ENCODE data around the gene MS4A4A. TPM values are rescaled to one million over a fixed set of nuclear protein-coding genes. Genes with fewer than 3 reads are reported as not detected.
A peak's percentile ranks its signal among the peaks of the same experiment; 100 is the strongest.

Gene MS4A4A
- not detected for total RNA-seq

GRCh38 chr11:60280412-60280811, at the start of gene MS4A4A:
TSS of gene MS4A4A (plus strand) at chr11:60280666. CDS start at chr11:60280676, 10 bp downstream.
- ChIA-PET POLR2A (no interaction called here), CTCF (no interaction called here)
- Mint-ChIP-seq H3K27ac (no peak within 1 kb of the TSS), H3K9me3 (ENCODE audit: insufficient read depth) (no peaks in the 10 kb centered on the region), H3K4me3 (no peak within 1 kb of the TSS), H3K27me3 (ENCODE audit: low read depth) (peaks cover 7% of the 10 kb centered on the region), H3K4me1 (ENCODE audit: low read depth) (no peaks in the 10 kb centered on the region), H3K36me3 (ENCODE audit: low read depth) (no peaks in the 10 kb centered on the region)
- ATAC-seq = no peak
- DNase-seq = no peak

GRCh38 chr11:60230681-60231080, 49.8 kb upstream of the MS4A4A start:
- DNase-seq (no peak), ATAC-seq (no peak)
- Mint-ChIP-seq H3K27ac (no peak overlapping the region), H3K36me3 (ENCODE audit: low read depth) (no peaks in the 10 kb centered on the region), H3K9me3 (ENCODE audit: insufficient read depth) (no peaks in the 10 kb centered on the region), H3K4me1 (ENCODE audit: low read depth) (no peaks in the 10 kb centered on the region), H3K4me3 (no peak overlapping the region), H3K27me3 (ENCODE audit: low read depth) (no peaks in the 10 kb centered on the region)
- POLR2A ChIA-PET = no interaction called here
- CTCF ChIA-PET = interaction anchor here (0.9 to 1.2 kb wide), 2 partner anchors 21 to 133 kb away, joined by 3 to 4 read pairs; no protein-coding TSS in a partner anchor

- ChIA-PET POLR2A (no interaction called here), CTCF (no interaction called here)
- Mint-ChIP-seq H3K27me3 (ENCODE audit: low read depth) (peaks cover 4% of the 10 kb centered on the region), H3K36me3 (ENCODE audit: low read depth) (no peaks in the 10 kb centered on the region), H3K27ac (no peak overlapping the region), H3K4me1 (ENCODE audit: low read depth) (no peaks in the 10 kb centered on the region), H3K9me3 (ENCODE audit: insufficient read depth) (no peaks in the 10 kb centered on the region), H3K4me3 (no peak overlapping the region)
- no peak for ATAC-seq
- no peak for DNase-seq
Observed at GRCh38 chr11:60235321-60235720, 45.1 kb upstream of the MS4A4A start.

GRCh38 chr11:60240662-60241061, 39.8 kb upstream of the MS4A4A start:
- CTCF ChIA-PET = no interaction called here
- peaks cover 16% of the 10 kb centered on the region for H3K27me3 Mint-ChIP-seq (ENCODE audit: low read depth)
- no peak overlapping the region for H3K27ac Mint-ChIP-seq
- POLR2A ChIA-PET = no interaction called here
- no peak overlapping the region for H3K4me3 Mint-ChIP-seq
- DNase-seq (no peak), ATAC-seq (no peak)
- H3K4me1 Mint-ChIP-seq (ENCODE audit: low read depth) = no peaks in the 10 kb centered on the region
- no peaks in the 10 kb centered on the region for H3K9me3 Mint-ChIP-seq (ENCODE audit: insufficient read depth)
- H3K36me3 Mint-ChIP-seq (ENCODE audit: low read depth) = no peaks in the 10 kb centered on the region

- Mint-ChIP-seq H3K27ac (no peak overlapping the region), H3K27me3 (ENCODE audit: low read depth) (peaks cover 20% of the 10 kb centered on the region), H3K4me1 (ENCODE audit: low read depth) (no peaks in the 10 kb centered on the region), H3K4me3 (no peak overlapping the region), H3K36me3 (ENCODE audit: low read depth) (no peaks in the 10 kb centered on the region), H3K9me3 (ENCODE audit: insufficient read depth) (no peaks in the 10 kb centered on the region)
- no peak for DNase-seq
- ChIA-PET CTCF (no interaction called here), POLR2A (no interaction called here)
- no peak for ATAC-seq
Observed at GRCh38 chr11:60241786-60242185, 38.7 kb upstream of the MS4A4A start.

GRCh38 chr11:60242740-60243239, 37.7 kb upstream of the MS4A4A start, which contains the start of gene MS4A4E:
TSS of gene MS4A4E (minus strand) at chr11:60243137. CDS start at chr11:60230055, 13,082 bp downstream.
- ChIA-PET CTCF (no interaction called here), POLR2A (no interaction called here)
- ATAC-seq = no peak
- no peaks in the 10 kb centered on the region for H3K9me3 Mint-ChIP-seq (ENCODE audit: insufficient read depth)
- H3K4me1 Mint-ChIP-seq (ENCODE audit: low read depth) = no peaks in the 10 kb centered on the region
- H3K4me3 Mint-ChIP-seq = no peak within 1 kb of the TSS
- no peaks in the 10 kb centered on the region for H3K36me3 Mint-ChIP-seq (ENCODE audit: low read depth)
- H3K27ac Mint-ChIP-seq = no peak within 1 kb of the TSS
- DNase-seq = no peak
- peaks cover 22% of the 10 kb centered on the region for H3K27me3 Mint-ChIP-seq (ENCODE audit: low read depth)

GRCh38 chr11:60251485-60252212, 28.8 kb upstream of the MS4A4A start:
- no peak for ATAC-seq
- Mint-ChIP-seq H3K36me3 (ENCODE audit: low read depth) (no peaks in the 10 kb centered on the region), H3K27me3 (ENCODE audit: low read depth) (peaks cover 15% of the 10 kb centered on the region), H3K27ac (no peak overlapping the region), H3K4me3 (no peak overlapping the region), H3K9me3 (ENCODE audit: insufficient read depth) (no peaks in the 10 kb centered on the region), H3K4me1 (ENCODE audit: low read depth) (no peaks in the 10 kb centered on the region)
- ChIA-PET CTCF (interaction anchor here (0.8 to 1.8 kb wide), 6 partner anchors 14 to 81 kb away, joined by 3 to 9 read pairs (median 4); no protein-coding TSS in a partner anchor), POLR2A (no interaction called here)
- peak; percentile 28 for DNase-seq

GRCh38 chr11:60252213-60253108, 28.0 kb upstream of the MS4A4A start:
- CTCF ChIA-PET = interaction anchor here (1.4 to 1.8 kb wide), 2 partner anchors 13 to 27 kb away, joined by 5 to 9 read pairs; no protein-coding TSS in a partner anchor

GRCh38 chr11:60257956-60258722, 22.3 kb upstream of the MS4A4A start:
- no peaks in the 10 kb centered on the region for H3K9me3 Mint-ChIP-seq (ENCODE audit: insufficient read depth)
- ChIA-PET CTCF (no interaction called here), POLR2A (no interaction called here)
- no peaks in the 10 kb centered on the region for H3K36me3 Mint-ChIP-seq (ENCODE audit: low read depth)
- H3K27me3 Mint-ChIP-seq (ENCODE audit: low read depth) = no peaks in the 10 kb centered on the region
- no peak overlapping the region for H3K27ac Mint-ChIP-seq
- H3K4me3 Mint-ChIP-seq = no peak overlapping the region
- ATAC-seq (no peak), DNase-seq (no peak)
- H3K4me1 Mint-ChIP-seq (ENCODE audit: low read depth) = no peaks in the 10 kb centered on the region

More at GRCh38 chr11:60252213-60253108, 28.0 kb upstream of the MS4A4A start:
- peaks cover 11% of the 10 kb centered on the region for H3K27me3 Mint-ChIP-seq (ENCODE audit: low read depth)
- H3K4me1 Mint-ChIP-seq (ENCODE audit: low read depth) = no peaks in the 10 kb centered on the region
- POLR2A ChIA-PET = no interaction called here
- ATAC-seq = no peak
- no peaks in the 10 kb centered on the region for H3K9me3 Mint-ChIP-seq (ENCODE audit: insufficient read depth)
- H3K27ac Mint-ChIP-seq = no peak overlapping the region
- H3K36me3 Mint-ChIP-seq (ENCODE audit: low read depth) = no peaks in the 10 kb centered on the region
- DNase-seq = no peak
- H3K4me3 Mint-ChIP-seq = no peak overlapping the region

GRCh38 chr11:60261014-60261413, 19.5 kb upstream of the MS4A4A start:
- Mint-ChIP-seq H3K36me3 (ENCODE audit: low read depth) (no peaks in the 10 kb centered on the region), H3K27me3 (ENCODE audit: low read depth) (no peaks in the 10 kb centered on the region), H3K9me3 (ENCODE audit: insufficient read depth) (no peaks in the 10 kb centered on the region), H3K27ac (no peak overlapping the region), H3K4me3 (no peak overlapping the region), H3K4me1 (ENCODE audit: low read depth) (no peaks in the 10 kb centered on the region)
- ChIA-PET CTCF (no interaction called here), POLR2A (no interaction called here)
- ATAC-seq = no peak
- DNase-seq = no peak

- Mint-ChIP-seq H3K4me3 (no peak overlapping the region), H3K9me3 (ENCODE audit: insufficient read depth) (no peaks in the 10 kb centered on the region), H3K4me1 (ENCODE audit: low read depth) (no peaks in the 10 kb centered on the region), H3K27ac (no peak overlapping the region), H3K27me3 (ENCODE audit: low read depth) (peaks cover under 1% of the 10 kb centered on the region), H3K36me3 (ENCODE audit: low read depth) (no peaks in the 10 kb centered on the region)
- POLR2A ChIA-PET = no interaction called here
- DNase-seq (no peak), ATAC-seq (no peak)
- CTCF ChIA-PET = no interaction called here
Observed at GRCh38 chr11:60263402-60263801, 17.1 kb upstream of the MS4A4A start.

Data from activated CD8-positive, alpha-beta T cell treated with anti-CD3 and anti-CD28 coated beads, Interleukin-2, amount 10 ng/mL, durations not matched to agents 7 days and 5 days (primary cell).